GM12892 (cell line): ENCODE measurements around the gene TMEM18.

ENCODE experiments used
- POLR2A ChIP-seq: IDR thresholded peaks from 2 replicates; pipeline ENCODE4 v1.6.1; 2011; ENCODE audit warnings: low read depth, low read length, control low read depth
- TAF1 ChIP-seq: IDR thresholded peaks from 2 replicates; pipeline ENCODE4 v1.6.1; 2011; ENCODE audit warnings: low read depth, mild to moderate bottlenecking, control low read depth, low read length, borderline replicate concordance

GRCh38 chr2:696999-697627 lies 19.9 kb upstream of the TMEM18 start:
- no peak for TF ChIP-seq POLR2A
- no peak for TF ChIP-seq TAF1
